Keratinocyte (primary cell): ENCODE data around the gene PARD3. TPM values are rescaled to one million over a fixed set of nuclear protein-coding genes. Genes with fewer than 3 reads are reported as not detected.

ENCODE experiments used
- DNase-seq: peaks from one replicate; pipeline ENCODE4 v3.0.0-alpha.2; 2011; ENCODE audit warnings: low read depth, missing footprints, low spot score
- FAIRE-seq: peaks from 2 replicates; lab custom pipeline; 2011; peaks lifted over from hg19 to GRCh38; lab: Jason Lieb, UNC
- H2AFZ ChIP-seq: 2 replicates; pipeline ENCODE4 v1.6.0; 2012; ENCODE audit warnings: low read length, control low read depth, inconsistent platforms; ENCODE audit not compliant: control insufficient read depth
- H3K27ac ChIP-seq: 2 replicates; pipeline ENCODE4 v1.5.1; 2011; ENCODE audit warnings: low read length; ENCODE audit not compliant: control insufficient read depth, insufficient read depth
- H3K27me3 ChIP-seq: 3 replicates; pipeline ENCODE4 v1.6.0; 2011; ENCODE audit warnings: low read length; ENCODE audit not compliant: control insufficient read depth, insufficient read depth; ENCODE audit errors: extremely low read depth
- H3K36me3 ChIP-seq, 2 experiments: 2 replicates in 1 of 2; 3 replicates in 1 of 2; pipeline ENCODE4 v1.5.1; 2011; ENCODE audit warnings: low read length in 2 of 2, mild to moderate bottlenecking in 1 of 2; ENCODE audit not compliant: control insufficient read depth in 2 of 2, insufficient read depth in 2 of 2; ENCODE audit errors: extremely low read depth in 1 of 2
- H3K4me1 ChIP-seq: 3 replicates; pipeline ENCODE4 v1.5.1; 2011; ENCODE audit warnings: low read length; ENCODE audit not compliant: control insufficient read depth, insufficient read depth; ENCODE audit errors: extremely low read depth
- H3K4me2 ChIP-seq: 3 replicates; pipeline ENCODE4 v1.6.0; 2011; ENCODE audit warnings: low read depth, low read length; ENCODE audit not compliant: control insufficient read depth, insufficient read depth; ENCODE audit errors: extremely low read depth
- H3K4me3 ChIP-seq, 3 experiments: fragments of 200-600 bp in 1 of 3; sonication (generic) in 1 of 3; 2 replicates in 2 of 3; 3 replicates in 1 of 3; pipeline ENCODE4 v1.5.1; 2011 to 2016; ENCODE audit warnings: low read length in 3 of 3, mild to moderate bottlenecking in 3 of 3, control low read depth in 2 of 3, inconsistent platforms in 1 of 3, low read depth in 1 of 3, mixed read lengths in 1 of 3, mixed run types in 1 of 3, moderate library complexity in 1 of 3; ENCODE audit not compliant: control insufficient read depth in 2 of 3, insufficient read depth in 2 of 3; ENCODE audit errors: extremely low read depth in 1 of 3
- H3K79me2 ChIP-seq: 2 replicates; pipeline ENCODE4 v1.6.0; 2012; ENCODE audit warnings: low read length; ENCODE audit not compliant: control insufficient read depth, insufficient read depth
- H3K9ac ChIP-seq: 3 replicates; pipeline ENCODE4 v1.6.0; 2011; ENCODE audit warnings: low read length; ENCODE audit not compliant: control insufficient read depth, insufficient read depth; ENCODE audit errors: extremely low read depth
- H3K9me1 ChIP-seq: 3 replicates; pipeline ENCODE4 v1.6.0; 2011; ENCODE audit warnings: low read length; ENCODE audit not compliant: control insufficient read depth, insufficient read depth; ENCODE audit errors: extremely low read depth
- H3K9me3 ChIP-seq: 2 replicates; pipeline ENCODE4 v1.5.1; 2012; ENCODE audit warnings: low read depth, low read length; ENCODE audit not compliant: control insufficient read depth
- H4K20me1 ChIP-seq: 3 replicates; pipeline ENCODE4 v1.6.0; 2011; ENCODE audit warnings: low read length; ENCODE audit not compliant: control insufficient read depth, insufficient read depth; ENCODE audit errors: extremely low read depth
- CTCF ChIP-seq, 3 experiments: IDR thresholded peaks in 1 of 3; conservative IDR thresholded peaks in 1 of 3; optimal IDR thresholded peaks in 1 of 3; 2 replicates in 2 of 3; 3 replicates in 1 of 3; pipeline versions ENCODE3 to v1.5.1; 2011; ENCODE audit warnings: low read length in 3 of 3, mild to moderate bottlenecking in 3 of 3, moderate library complexity in 2 of 3, control low read depth in 1 of 3, inconsistent platforms in 1 of 3; ENCODE audit not compliant: insufficient read depth in 2 of 3; ENCODE audit errors: extremely low read depth in 1 of 3
- EZH2 ChIP-seq: IDR thresholded peaks from one replicate; pipeline ENCODE4 v1.6.1; 2012; ENCODE audit warnings: inconsistent platforms, mild to moderate bottlenecking, low read length, moderate library complexity
- dilution Hi-C: fragments of 300-500 bp; cut with MboI; formaldehyde crosslinking; loops from one replicate; pipeline ENCODE4 v1.7.0; 2020; ENCODE audit warnings: low sequenced_read_pairs; ENCODE audit not compliant: extremely low pct_ligation_motif_present
- polyA plus RNA-seq, 5 experiments: library from polyadenylated mRNA; depleted of rRNA in 3 of 5; stranded (reverse) in 3 of 5; stranded (forward) in 1 of 5; unstranded in 1 of 5; fragments of >200 nt; gene quantifications; 1 replicate in 1 of 5; 2 replicates in 3 of 5; 3 replicates in 1 of 5; pipeline versions ENCODE4 v1.2.1 to v1.2.3, GENCODE V29; 2011 to 2012; ENCODE audit warnings: missing spikeins in 2 of 5, low read depth in 1 of 5, low replicate concordance in 1 of 5

PARD3 gene
- polyA plus RNA-seq, 1 donor (not counting 4 experiments of a cell fraction or from before 2014, with no cell fraction given) = 46.4 TPM

DNA sequence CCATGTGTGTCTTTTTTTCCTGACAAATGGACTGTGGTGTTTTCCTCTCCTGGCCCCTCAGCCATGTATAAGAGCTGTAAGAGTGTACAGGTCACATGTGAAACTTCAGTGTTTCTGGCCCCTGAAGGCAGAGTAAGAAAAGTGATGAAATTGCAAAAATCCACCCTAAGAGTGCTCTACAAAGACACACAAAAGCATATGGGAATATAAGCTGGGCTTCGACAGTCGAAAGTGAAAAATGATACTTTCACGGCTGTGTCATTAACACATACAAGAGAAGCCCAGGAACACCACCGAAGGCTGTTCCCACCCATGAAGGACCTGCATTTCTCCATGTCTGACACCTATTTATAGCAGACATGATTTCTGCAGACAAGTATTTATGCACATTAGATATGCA lies 192.2 kb downstream of the PARD3 start:
- H3K9me1 ChIP-seq = peaks cover 2% of the 10 kb centered on the region
- DNase-seq = no peak
- H3K4me2 ChIP-seq = no peak overlapping the region
- no peak overlapping the region for H2AFZ ChIP-seq
- peaks cover 15% of the 10 kb centered on the region for H3K79me2 ChIP-seq
- no peak for TF ChIP-seq CTCF (optimal IDR thresholded peaks at IDR 0.05 in 1 of 3, IDR thresholded peaks at IDR 0.05 in 1 of 3, conservative IDR thresholded peaks at IDR 0.05 in 1 of 3; ENCODE audit: extremely low read depth in 1 of 3, insufficient read depth in 2 of 3, low read length in 3 of 3)
- TF ChIP-seq EZH2 = no peak
- no peaks in the 10 kb centered on the region for H4K20me1 ChIP-seq
- FAIRE-seq = no peak
- no peak overlapping the region for H3K27ac ChIP-seq
- no peaks in the 10 kb centered on the region for H3K27me3 ChIP-seq
- peaks cover 0 to 3% of the 10 kb centered on the region in 2 experiments for H3K36me3 ChIP-seq
- no peaks in the 10 kb centered on the region for H3K9me3 ChIP-seq
- peaks cover 15% of the 10 kb centered on the region for H3K4me1 ChIP-seq
- no peak overlapping the region for H3K9ac ChIP-seq
- no peak overlapping the region for H3K4me3 ChIP-seq
- dilution Hi-C loops = no loop called here

DNA sequence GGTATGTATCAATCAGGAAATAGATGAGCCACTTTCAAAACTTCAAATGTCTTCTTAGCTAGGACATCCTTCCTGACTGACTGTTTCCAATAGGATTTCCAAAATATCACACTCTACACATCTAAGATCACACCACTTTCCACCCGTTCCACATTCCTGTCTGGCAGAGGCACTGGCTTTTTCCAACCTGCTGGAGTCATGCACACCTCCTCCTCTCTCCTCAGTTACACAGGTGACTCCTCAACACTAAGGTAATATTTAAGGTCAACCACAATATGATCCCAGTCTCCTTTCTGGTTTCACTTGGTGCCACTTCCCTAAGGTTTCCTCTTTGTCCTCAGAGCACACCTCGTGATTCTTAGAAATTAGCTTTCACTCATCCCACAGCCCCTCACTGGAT lies 196.5 kb downstream of the PARD3 start:
- peaks cover 24% of the 10 kb centered on the region for H3K79me2 ChIP-seq
- TF ChIP-seq CTCF (optimal IDR thresholded peaks at IDR 0.05 in 1 of 3, IDR thresholded peaks at IDR 0.05 in 1 of 3, conservative IDR thresholded peaks at IDR 0.05 in 1 of 3; ENCODE audit: extremely low read depth in 1 of 3, insufficient read depth in 2 of 3, low read length in 3 of 3) (no peak), EZH2 (no peak)
- no peaks in the 10 kb centered on the region for H3K27me3 ChIP-seq
- H3K9me3 ChIP-seq = no peaks in the 10 kb centered on the region
- H3K4me2 ChIP-seq = no peak overlapping the region
- peaks cover 13% of the 10 kb centered on the region for H3K4me1 ChIP-seq
- H3K9me1 ChIP-seq = peaks cover 2% of the 10 kb centered on the region
- no peak overlapping the region for H2AFZ ChIP-seq
- FAIRE-seq (peak; percentile 74), DNase-seq (no peak)
- dilution Hi-C loops = no loop called here
- no peaks in the 10 kb centered on the region for H3K36me3 ChIP-seq
- no peak overlapping the region for H3K27ac ChIP-seq
- no peak overlapping the region for H3K4me3 ChIP-seq
- no peaks in the 10 kb centered on the region for H4K20me1 ChIP-seq
- H3K9ac ChIP-seq = no peak overlapping the region
